NB4 (cell line): ENCODE results near the gene CBX4.

Experiments
- DNase-seq: peaks from one replicate; pipeline ENCODE4 v3.0.0; 2010; ENCODE audit warnings: low read depth
- H3K4me3 ChIP-seq: one replicate; pipeline ENCODE4 v1.5.1; 2011; ENCODE audit warnings: mild to moderate bottlenecking, low read depth, low read length, moderate library complexity
- MYC ChIP-seq: IDR thresholded peaks from 2 replicates; pipeline ENCODE4 v1.6.1; 2011; ENCODE audit warnings: low read depth, low read length
- POLR2A ChIP-seq: IDR thresholded peaks from 2 replicates; pipeline ENCODE4 v1.6.1; 2011; ENCODE audit warnings: mild to moderate bottlenecking; ENCODE audit not compliant: insufficient read length; ENCODE audit errors: extremely low read depth
- TF ChIP-seq, protein P1 (sequence below): IDR thresholded peaks from one replicate; pipeline ENCODE4 v1.5.1; 2012; ENCODE audit warnings: low read depth, low read length
- TF ChIP-seq, protein P2 (sequence below): IDR thresholded peaks from 2 replicates; pipeline ENCODE4 v1.6.1; 2011; ENCODE audit warnings: low read depth, low read length

The CBX4 gene

DNA sequence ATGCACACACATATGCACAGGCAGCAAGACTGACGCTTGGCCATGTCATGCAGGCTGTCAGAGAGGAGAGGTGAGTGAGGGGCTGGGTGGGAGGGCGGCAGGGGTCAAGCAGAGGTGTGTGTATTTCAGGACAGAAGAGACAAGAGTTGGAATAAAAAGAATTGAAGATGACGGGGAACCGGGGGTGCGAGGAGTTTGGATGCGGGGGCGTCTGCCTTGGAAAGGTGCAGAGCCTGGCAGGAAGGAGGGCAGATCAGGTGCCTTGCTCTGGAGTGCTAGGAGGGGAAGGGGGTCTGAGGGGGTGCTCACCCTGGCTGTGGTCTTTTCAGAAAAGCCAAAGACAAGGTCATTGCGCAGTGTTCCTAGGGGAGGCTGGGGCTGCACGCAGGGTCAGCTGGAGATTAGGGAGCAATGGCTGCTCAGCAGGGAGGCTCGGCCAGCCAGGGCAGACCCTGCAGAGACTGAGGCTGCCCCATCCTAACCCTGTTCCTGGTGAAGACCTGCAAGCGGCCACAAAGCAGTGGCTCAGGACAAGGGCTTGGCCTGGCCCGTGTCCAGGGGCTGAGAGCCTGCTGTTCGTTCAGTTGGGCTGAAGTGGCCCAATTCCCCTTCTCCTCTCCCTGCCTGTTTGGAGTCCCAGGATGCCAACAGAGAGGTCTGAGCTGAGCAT, 23.7 kb upstream of the CBX4 start:
- H3K4me3 ChIP-seq, result no peak overlapping the region
- no peak for DNase-seq
- TF ChIP-seq POLR2A, result no peak
- TF ChIP-seq, protein P1, sequence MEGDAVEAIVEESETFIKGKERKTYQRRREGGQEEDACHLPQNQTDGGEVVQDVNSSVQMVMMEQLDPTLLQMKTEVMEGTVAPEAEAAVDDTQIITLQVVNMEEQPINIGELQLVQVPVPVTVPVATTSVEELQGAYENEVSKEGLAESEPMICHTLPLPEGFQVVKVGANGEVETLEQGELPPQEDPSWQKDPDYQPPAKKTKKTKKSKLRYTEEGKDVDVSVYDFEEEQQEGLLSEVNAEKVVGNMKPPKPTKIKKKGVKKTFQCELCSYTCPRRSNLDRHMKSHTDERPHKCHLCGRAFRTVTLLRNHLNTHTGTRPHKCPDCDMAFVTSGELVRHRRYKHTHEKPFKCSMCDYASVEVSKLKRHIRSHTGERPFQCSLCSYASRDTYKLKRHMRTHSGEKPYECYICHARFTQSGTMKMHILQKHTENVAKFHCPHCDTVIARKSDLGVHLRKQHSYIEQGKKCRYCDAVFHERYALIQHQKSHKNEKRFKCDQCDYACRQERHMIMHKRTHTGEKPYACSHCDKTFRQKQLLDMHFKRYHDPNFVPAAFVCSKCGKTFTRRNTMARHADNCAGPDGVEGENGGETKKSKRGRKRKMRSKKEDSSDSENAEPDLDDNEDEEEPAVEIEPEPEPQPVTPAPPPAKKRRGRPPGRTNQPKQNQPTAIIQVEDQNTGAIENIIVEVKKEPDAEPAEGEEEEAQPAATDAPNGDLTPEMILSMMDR, result no peak
- TF ChIP-seq, protein P2, sequence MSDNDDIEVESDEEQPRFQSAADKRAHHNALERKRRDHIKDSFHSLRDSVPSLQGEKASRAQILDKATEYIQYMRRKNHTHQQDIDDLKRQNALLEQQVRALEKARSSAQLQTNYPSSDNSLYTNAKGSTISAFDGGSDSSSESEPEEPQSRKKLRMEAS, result no peak
- no peak for TF ChIP-seq MYC

DNA sequence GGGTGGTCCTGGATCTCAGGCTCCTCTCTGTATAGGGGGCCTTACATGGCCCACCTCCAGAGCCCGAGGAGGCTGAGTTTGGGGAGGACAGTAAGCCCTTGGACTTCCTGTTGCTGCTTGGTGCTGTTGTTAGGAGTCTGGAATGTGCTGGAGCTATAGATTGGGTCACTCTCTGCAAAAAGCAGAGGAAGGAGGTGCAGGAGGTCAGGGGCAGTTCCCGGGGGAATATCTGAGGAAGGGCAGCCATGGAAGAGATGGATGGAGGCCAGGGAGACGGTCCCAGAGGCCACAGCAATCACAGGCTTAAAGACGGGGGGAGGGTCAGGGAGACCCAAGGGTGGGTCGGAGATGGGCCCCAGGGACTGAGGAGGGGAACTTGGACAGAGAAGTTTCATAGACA, 23.0 kb upstream of the CBX4 start:
- H3K4me3 ChIP-seq, result no peak overlapping the region
- no peak for DNase-seq
- TF ChIP-seq, protein P2, result no peak

DNA sequence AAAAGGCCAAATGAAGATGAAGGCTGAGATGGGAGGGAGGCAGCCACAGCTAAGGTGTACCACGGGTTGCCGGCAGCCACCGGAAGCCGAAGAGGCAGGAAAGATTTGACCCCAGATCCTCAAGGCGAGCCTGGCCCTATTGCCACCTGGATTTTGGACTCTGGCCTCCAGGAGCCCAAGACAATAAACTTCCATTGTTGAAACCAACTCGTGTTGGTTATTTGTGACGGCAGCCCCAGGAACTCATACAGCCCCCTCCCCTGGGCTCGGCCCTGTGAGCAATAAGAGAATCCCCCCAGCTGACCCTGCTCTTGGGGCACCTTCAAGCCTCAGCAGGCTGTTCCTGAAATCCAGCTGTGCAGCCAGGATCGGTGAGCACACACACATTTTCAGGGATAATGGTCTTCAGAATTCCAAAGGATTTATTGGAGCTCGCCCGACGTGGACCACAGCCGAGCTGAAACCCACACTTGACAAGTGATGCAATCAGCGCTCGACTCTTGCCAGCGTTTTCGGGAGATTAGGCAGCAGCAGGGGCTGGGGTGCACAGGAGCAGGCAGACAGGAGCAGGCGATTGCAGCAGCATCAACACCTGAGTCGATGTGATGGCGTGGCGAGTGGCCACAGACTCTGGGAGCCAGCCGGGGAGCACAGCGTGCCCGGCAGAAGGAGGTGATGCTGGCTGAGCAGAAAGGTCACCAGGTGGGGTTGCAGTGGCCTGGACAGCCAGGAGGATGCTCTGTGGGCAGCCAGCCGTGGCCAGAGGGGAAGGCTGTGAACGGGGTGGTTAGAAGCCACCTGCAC, 22.4 kb upstream of the CBX4 start:
- DNase-seq, result no peak
- TF ChIP-seq MYC (no peak), POLR2A (no peak)
- TF ChIP-seq, protein P2, result no peak
- TF ChIP-seq, protein P1, result no peak
- H3K4me3 ChIP-seq, result no peak overlapping the region

DNA sequence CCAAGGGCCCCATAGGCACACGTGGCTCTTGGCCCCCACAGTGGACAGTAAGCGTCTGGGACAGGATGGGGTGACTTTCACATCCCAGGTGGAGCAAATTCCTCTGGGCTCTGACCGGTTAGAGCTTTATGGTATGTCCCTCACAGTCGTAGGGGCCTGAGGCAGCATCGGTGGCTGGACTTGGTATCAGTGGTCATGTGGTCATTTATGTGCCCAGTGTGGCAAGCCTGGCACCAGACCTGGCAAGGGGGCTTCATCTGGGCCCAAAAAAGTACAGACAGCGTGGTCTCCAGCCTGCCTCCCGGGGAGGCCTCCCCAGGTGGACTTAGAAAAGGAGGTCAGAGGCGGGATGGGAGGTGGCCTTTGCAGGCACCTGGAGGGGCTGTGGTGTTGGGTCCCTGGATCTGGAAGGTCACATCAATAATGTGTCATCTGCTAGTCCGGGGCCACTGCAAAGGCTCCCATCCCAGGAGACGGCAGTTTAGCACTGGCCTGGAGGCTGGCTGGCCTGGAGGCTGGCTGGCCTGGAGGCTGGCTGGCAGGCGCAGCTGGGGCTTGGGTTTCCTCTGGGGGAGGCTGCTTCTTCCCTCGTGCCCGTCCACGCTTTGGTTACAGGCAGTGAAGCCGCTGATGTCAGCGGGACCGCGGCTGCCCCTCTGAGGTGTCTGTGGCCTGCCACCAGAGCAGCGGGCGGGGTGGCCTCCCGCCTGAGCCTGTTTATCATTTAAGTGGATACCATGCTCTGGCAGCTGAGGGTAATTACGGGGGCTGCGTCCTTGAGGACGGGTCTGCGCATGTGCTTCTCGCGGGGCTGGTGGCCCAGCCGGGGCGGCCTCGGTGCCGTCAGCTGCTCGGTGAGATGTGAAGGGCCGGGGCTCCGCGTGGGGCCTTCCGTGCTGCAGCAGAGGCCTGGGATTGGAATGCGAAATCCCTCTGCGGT, 20.7 kb upstream of the CBX4 start:
- H3K4me3 ChIP-seq, result no peak overlapping the region
- no peak for DNase-seq
- TF ChIP-seq, protein P1, result no peak
- TF ChIP-seq POLR2A (no peak), MYC (no peak)
- TF ChIP-seq, protein P2, result no peak

DNA sequence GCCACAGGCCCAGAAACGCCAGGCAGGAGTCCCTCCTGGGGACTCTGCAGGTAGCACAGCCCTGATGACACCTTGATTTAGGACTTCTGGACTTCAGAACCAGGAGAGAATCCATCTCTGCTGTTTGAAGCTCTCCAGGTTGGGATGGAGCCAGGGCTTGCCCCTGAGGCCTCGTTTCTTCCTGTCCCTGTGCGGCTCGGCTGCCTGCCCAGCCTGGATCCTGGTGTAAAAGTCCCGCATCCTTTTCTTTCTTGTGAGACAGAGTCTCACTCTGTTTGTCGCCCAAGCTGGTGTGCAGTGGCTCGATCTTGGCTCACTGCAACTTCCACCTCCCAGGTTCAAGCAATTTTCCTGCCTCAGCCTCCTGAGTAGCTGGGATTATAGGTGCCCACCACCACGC, 17.9 kb upstream of the CBX4 start:
- no peak for DNase-seq
- no peak overlapping the region for H3K4me3 ChIP-seq
- no peak for TF ChIP-seq POLR2A
- TF ChIP-seq, protein P2, result no peak
- no peak for TF ChIP-seq MYC
- TF ChIP-seq, protein P1, result no peak
